GM10248 (cell line): ENCODE data around the gene GTPBP2.

ENCODE experiments used
- CTCF ChIA-PET: fragments of 300-600 bp; sonication (Branson Sonifier 250); formaldehyde crosslinking; extraction: SDS; loops from one replicate; lab custom pipeline; 2021; ENCODE audit warnings: antibody characterized with exemption; lab: Yijun Ruan, JAX
- POLR2A ChIA-PET: fragments of 350-650 bp; sonication (Branson Sonifier 250); formaldehyde crosslinking; extraction: SDS; loops from one replicate; lab custom pipeline; 2020; ENCODE audit warnings: antibody characterized with exemption; lab: Yijun Ruan, JAX
- DNase-seq: peaks from one replicate; pipeline ENCODE4 v3.0.0; 2012; ENCODE audit errors: extremely low spot score
- TF ChIP-seq, protein P1 (sequence below): IDR thresholded peaks from 2 replicates; pipeline ENCODE4 v1.5.1; 2012; ENCODE audit warnings: mild to moderate bottlenecking, low read depth; ENCODE audit errors: extremely low read depth, missing control alignments, control extremely low read depth

The GTPBP2 gene

DNA sequence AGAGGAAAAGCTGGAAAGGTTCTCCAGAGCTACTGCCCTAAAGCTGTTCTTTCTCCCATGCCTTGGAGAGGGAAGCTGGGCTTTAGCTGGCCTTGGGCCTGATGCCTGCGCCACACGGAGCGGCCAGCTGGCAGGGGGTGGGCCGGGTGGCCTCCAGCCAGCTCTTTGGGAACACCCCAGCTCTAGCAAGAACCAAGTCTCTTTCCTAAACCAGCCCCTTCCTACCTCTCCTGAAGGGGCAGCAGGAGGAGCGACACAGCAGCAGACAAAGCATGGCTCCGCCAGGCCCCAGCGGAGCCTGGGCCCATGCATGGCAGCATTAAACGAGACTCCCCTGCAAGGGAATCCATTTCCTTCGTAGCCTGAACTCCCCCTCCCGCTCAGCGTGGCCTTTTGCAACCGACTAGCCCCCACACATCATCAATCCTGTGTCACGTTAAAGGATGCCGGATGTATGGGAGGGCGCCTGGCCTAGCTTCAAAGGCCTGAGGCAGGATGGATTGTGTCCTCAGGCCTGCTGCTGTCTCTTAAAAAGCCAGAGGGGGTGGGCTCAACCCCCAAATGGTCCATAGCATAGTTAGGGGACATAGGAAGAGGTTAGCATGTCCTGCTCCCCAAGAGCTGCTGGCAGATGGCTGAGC, 44.5 kb upstream of the GTPBP2 start:
- POLR2A ChIA-PET, result interaction anchor here (0.6 kb wide), 2 partner anchors 114 to 498 kb away, joined by 5 to 6 read pairs; no protein-coding TSS in a partner anchor
- no peak for DNase-seq
- CTCF ChIA-PET, result interaction anchor here (1.1 to 12.5 kb wide), 5 partner anchors 9 to 414 kb away, joined by 5 to 152 read pairs (median 8); partner anchors contain the start of genes MRPS18A and VEGFA

DNA sequence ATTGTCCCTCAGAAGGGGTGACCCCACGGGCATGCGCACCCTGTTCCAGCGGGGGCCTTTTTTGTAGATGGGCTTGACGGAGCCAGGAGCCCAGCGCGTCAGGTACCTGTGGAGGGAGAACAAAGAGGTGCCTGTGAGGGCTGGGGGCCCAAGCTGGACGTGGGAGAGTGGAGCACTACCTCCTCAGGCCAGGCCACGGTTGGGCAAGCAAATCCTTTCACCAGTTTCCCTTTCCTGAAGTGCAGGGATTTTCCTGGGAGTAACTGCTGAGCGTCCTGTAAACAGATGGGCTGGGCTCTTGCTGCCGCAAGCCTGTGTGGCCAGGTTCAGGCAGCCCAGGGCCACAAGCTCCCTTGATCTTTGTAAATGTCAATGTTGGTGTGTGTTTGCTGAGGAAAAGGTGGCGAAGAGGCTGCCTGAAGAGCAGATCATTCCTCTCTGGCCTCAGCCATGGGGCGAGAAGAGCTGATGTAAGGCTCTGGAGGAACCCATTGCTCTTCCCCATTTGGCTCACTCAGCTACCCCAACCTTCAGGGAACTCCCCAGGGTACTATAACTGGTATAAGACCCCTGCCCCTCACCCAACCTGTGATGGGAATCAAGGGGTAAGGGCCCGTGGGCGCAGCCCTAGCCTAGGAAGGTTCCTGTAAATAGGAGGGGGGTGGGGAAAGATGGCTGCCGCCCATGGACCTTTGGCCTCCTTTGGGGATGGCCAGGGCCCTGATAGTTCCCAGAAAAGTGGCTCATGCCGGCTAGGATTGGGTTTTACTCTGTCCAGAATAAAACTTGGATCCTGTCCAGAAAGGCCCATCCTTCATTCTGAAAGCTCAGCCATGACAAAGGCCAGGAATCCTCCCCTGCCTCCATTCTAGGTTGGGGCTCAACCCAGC, 43.0 kb upstream of the GTPBP2 start:
- ChIA-PET POLR2A (interaction anchor here (0.6 kb wide), 1 partner anchor 370 kb away, joined by 3 read pairs; no protein-coding TSS in a partner anchor), CTCF (interaction anchor here (0.7 to 12.5 kb wide), 10 partner anchors 8 to 416 kb away, joined by 3 to 152 read pairs (median 6); partner anchors contain the start of genes MRPS18A and VEGFA)
- TF ChIP-seq, protein P1, sequence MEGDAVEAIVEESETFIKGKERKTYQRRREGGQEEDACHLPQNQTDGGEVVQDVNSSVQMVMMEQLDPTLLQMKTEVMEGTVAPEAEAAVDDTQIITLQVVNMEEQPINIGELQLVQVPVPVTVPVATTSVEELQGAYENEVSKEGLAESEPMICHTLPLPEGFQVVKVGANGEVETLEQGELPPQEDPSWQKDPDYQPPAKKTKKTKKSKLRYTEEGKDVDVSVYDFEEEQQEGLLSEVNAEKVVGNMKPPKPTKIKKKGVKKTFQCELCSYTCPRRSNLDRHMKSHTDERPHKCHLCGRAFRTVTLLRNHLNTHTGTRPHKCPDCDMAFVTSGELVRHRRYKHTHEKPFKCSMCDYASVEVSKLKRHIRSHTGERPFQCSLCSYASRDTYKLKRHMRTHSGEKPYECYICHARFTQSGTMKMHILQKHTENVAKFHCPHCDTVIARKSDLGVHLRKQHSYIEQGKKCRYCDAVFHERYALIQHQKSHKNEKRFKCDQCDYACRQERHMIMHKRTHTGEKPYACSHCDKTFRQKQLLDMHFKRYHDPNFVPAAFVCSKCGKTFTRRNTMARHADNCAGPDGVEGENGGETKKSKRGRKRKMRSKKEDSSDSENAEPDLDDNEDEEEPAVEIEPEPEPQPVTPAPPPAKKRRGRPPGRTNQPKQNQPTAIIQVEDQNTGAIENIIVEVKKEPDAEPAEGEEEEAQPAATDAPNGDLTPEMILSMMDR, result no peak
- no peak for DNase-seq

More for the DNA sequence above, 44.5 kb upstream of the GTPBP2 start:
- TF ChIP-seq, protein P1, result no peak

DNA sequence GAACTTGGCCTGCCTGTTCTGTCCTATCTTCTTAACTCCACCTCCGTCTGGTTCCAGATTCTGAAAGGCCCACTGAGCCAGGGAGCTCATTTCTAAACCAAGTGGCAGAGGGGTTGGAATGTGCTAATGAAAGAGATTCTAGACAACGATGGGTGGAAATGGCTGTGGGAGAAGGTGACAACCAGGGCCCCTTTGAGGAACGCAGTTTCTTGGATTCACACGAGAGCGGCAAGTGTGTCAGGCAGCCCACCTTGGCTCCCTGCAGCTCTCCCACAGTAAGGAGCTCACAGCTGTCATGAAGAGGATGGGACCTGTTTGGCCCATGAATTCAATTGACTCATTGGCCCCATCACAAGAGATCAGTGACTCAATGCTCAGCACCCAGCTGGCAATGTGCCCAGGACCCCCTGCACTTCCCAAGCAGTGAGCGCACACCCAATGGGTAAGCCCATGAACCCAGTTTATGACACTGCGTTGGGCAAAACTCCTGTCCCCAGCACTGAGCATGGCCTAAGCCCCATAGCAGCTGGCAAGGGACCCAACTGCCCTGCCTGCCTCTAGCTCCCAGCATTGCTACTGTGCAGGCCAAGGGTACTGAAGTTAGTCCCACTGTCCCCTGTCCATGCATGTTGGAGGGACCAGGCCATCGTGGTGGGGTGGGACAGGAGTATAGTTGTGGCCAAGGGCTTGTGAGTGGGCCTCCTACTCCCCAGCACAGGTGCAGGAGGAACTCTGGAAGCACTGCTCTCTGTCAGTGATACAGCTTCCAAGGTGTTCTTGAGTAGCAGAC, 42.1 kb upstream of the GTPBP2 start:
- no peak for DNase-seq
- CTCF ChIA-PET, result interaction anchor here (1.1 to 12.5 kb wide), 6 partner anchors 17 to 405 kb away, joined by 3 to 152 read pairs (median 76); partner anchors contain the start of genes MRPS18A and VEGFA
- POLR2A ChIA-PET, result interaction anchor here (0.6 kb wide), 2 partner anchors 21 to 548 kb away, joined by 4 to 6 read pairs; no protein-coding TSS in a partner anchor
- TF ChIP-seq, protein P1, result no peak

DNA sequence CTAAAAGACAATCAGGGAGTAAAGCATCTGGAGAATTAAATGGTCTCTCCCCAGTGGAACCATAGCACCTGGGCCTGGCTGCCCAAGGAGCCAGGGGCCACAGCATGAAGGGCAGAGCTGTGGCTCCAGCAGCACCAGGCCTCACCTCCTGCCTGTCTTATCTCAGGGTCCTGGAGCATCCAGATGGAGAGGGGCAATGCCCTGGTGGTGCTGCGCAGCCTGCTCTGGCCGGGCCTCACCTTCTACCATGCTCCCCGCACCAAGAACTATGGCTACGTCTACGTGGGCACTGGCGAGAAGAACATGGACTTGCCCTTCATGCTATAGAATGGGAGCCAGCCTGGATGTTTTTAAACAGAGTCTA, 41.5 kb upstream of the GTPBP2 start:
- TF ChIP-seq, protein P1, result no peak
- CTCF ChIA-PET, result interaction anchor here (1.1 to 12.5 kb wide), 8 partner anchors 8 to 406 kb away, joined by 3 to 152 read pairs (median 63); partner anchors contain the start of genes MAD2L1BP, MRPS18A and VEGFA
- no peak for DNase-seq
- POLR2A ChIA-PET, result interaction anchor here (0.6 kb wide), 1 partner anchor 21 kb away, joined by 4 read pairs; no protein-coding TSS in a partner anchor

DNA sequence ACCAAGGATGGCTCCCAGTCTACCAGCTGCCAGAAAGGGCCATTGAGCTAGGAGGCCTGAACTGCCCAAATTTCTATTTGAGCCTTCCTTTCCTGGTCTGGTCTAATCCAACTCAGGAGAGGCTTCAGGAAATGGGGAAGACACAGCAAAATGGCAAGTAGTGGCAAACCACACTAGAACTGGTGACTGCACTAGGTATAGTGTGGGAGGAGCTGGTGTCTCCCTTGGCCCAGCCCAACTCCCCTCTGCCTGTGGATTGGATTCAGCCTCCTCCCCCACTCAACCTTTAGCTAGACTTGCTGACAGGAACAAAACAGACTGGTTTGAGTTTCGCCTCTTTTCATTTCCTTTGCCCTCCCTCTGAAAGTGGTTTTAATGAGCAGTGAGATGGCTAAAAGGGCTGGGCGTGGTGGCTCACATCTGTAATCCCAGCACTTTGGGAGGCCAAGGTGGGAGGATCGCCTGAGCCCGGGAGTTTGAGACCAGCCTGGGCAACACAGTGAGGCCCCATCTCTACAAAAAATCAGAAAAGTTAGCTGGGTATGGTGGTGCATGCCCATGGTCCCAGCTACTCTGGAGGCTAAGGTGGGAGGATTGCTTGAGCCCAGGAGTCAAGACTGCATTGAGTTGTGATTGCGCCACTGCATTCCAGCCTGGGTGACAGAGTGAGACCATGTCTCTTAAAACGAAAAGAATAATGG, 41.0 kb upstream of the GTPBP2 start:
- CTCF ChIA-PET, result interaction anchor here (1.1 to 12.5 kb wide), 9 partner anchors 9 to 407 kb away, joined by 3 to 152 read pairs (median 56); partner anchors contain the start of genes MAD2L1BP, MRPS18A and VEGFA
- POLR2A ChIA-PET, result interaction anchor here (0.6 kb wide), 1 partner anchor 24 kb away, joined by 4 read pairs; no protein-coding TSS in a partner anchor
- TF ChIP-seq, protein P1, result no peak
- DNase-seq, result peak; percentile 55
